ENCODE data around the gene EPSTI1. TPM values are rescaled to one million over a fixed set of nuclear protein-coding genes. Genes with fewer than 3 reads are reported as not detected.

The EPSTI1 gene
- total RNA-seq, 4 donors from 2014 or later: 13.1 to 145 (median 18.7) TPM

DNA sequence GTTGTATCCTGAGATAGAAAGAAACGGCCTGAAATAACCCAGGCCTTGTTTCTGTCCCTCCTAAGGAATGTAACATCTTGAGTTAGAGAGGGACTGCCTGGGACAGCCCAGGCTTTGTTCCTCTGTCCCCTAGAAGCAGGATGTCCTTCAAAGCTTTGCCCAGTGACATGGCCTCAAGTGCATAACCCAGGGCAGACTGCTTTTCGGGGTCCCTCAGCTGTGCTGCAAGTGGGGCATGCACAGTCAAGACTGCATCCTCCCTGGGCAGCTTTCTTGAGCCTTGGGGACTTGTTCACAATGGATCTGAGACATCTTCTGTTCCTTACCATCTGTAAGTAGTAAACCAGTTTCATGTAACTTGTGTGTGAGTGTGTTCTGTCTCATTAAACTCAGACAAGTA, 7.5 kb upstream of the EPSTI1 start:
- no peaks in the 10 kb centered on the region for H3K4me1 ChIP-seq
- no peak for TF ChIP-seq POLR2AphosphoS5 (IDR thresholded peaks at IDR 0.05)
- no peak for TF ChIP-seq POLR2A (IDR thresholded peaks at IDR 0.05)
- TF ChIP-seq EP300 (IDR thresholded peaks at IDR 0.05; ENCODE audit: low read depth): no peak
- TF ChIP-seq, protein P1, sequence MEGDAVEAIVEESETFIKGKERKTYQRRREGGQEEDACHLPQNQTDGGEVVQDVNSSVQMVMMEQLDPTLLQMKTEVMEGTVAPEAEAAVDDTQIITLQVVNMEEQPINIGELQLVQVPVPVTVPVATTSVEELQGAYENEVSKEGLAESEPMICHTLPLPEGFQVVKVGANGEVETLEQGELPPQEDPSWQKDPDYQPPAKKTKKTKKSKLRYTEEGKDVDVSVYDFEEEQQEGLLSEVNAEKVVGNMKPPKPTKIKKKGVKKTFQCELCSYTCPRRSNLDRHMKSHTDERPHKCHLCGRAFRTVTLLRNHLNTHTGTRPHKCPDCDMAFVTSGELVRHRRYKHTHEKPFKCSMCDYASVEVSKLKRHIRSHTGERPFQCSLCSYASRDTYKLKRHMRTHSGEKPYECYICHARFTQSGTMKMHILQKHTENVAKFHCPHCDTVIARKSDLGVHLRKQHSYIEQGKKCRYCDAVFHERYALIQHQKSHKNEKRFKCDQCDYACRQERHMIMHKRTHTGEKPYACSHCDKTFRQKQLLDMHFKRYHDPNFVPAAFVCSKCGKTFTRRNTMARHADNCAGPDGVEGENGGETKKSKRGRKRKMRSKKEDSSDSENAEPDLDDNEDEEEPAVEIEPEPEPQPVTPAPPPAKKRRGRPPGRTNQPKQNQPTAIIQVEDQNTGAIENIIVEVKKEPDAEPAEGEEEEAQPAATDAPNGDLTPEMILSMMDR (IDR thresholded peaks at IDR 0.05): no peak
- H3K4me3 ChIP-seq: no peak overlapping the region
- 20 to 88% methylated on average over 1 to 2 of the region's 2 CpGs for WGBS, 2 donors (ENCODE audit: low coverage in 1 of 2)
- H3K36me3 ChIP-seq: no peaks in the 10 kb centered on the region
- no peak for DNase-seq
- H3K27ac ChIP-seq: no peak overlapping the region
- in situ Hi-C loops (cut with MboI; ENCODE audit: low pct_ligation_motif_present in 1 of 4, low pct_unique_long_range_greater_than_20kb in 1 of 4, low sequenced_read_pairs in 3 of 4): no loop called here
- intact Hi-C loops (cut with DNase I; ENCODE audit: low total_unique reads): no loop called here
- no peaks in the 10 kb centered on the region for H3K9me3 ChIP-seq
- H3K27me3 ChIP-seq: no peaks in the 10 kb centered on the region

DNA sequence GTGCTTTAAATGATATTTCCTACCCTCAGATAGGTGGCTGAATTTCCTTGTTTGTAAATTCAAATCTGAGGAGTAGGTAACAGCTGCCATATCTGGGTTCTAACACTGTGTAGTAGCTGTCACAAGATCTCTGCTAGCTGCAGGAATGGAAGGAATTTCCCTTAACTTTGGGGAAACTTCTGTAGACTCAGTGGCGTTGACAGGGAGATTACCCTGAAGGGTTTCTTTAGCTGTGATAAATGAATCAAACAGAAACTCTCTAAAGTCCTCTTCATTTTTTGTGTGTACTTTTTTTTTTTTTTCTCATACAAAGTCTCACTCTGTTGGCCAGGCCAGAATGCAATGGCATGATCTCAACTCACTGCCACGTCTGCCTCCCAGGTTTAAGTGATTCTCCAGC, 5.3 kb upstream of the EPSTI1 start:
- intact Hi-C loops (cut with DNase I; ENCODE audit: low total_unique reads): no loop called here
- DNase-seq: no peak
- no peak overlapping the region for H3K4me3 ChIP-seq
- no peak overlapping the region for H3K27ac ChIP-seq
- in situ Hi-C loops (cut with MboI; ENCODE audit: low pct_ligation_motif_present in 1 of 4, low pct_unique_long_range_greater_than_20kb in 1 of 4, low sequenced_read_pairs in 3 of 4): no loop called here
- H3K9me3 ChIP-seq: no peaks in the 10 kb centered on the region
- TF ChIP-seq, protein P1 (IDR thresholded peaks at IDR 0.05): no peak
- TF ChIP-seq EP300 (IDR thresholded peaks at IDR 0.05; ENCODE audit: low read depth) (no peak), POLR2AphosphoS5 (IDR thresholded peaks at IDR 0.05) (no peak), POLR2A (IDR thresholded peaks at IDR 0.05) (no peak)
- WGBS, 2 donors (ENCODE audit: low coverage in 1 of 2): 81 to 94% methylated on average over 2 of the region's 2 CpGs
- no peaks in the 10 kb centered on the region for H3K27me3 ChIP-seq
- H3K36me3 ChIP-seq: no peaks in the 10 kb centered on the region
- peaks cover 0 to 7% (median 6%) of the 10 kb centered on the region in 4 donors for H3K4me1 ChIP-seq

DNA sequence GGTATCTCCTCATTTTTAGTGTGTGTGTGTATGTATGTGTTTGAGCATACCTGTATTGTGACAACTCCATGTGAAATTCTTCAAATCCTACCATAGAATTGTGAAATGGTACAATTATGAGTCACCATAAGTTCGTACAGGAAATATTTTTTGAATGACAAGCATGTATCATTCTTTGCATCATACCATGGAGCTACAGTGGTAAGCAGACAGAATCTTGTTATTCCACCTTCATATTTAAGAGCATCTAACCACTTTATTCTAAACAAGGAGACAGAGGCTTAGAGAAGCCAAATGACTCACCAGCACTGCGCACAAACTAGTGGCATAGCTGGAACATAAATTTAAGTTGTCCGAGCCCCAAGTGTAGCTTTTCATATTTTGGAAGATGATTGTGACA, 4.5 kb upstream of the EPSTI1 start:
- TF ChIP-seq POLR2A (IDR thresholded peaks at IDR 0.05) (no peak), EP300 (IDR thresholded peaks at IDR 0.05; ENCODE audit: low read depth) (no peak), POLR2AphosphoS5 (IDR thresholded peaks at IDR 0.05) (no peak)
- TF ChIP-seq, protein P1 (IDR thresholded peaks at IDR 0.05): no peak
- peaks cover 0 to 9% (median 6%) of the 10 kb centered on the region in 4 donors for H3K4me1 ChIP-seq
- intact Hi-C loops (cut with DNase I; ENCODE audit: low total_unique reads) (no loop called here), in situ Hi-C loops (cut with MboI; ENCODE audit: low pct_ligation_motif_present in 1 of 4, low pct_unique_long_range_greater_than_20kb in 1 of 4, low sequenced_read_pairs in 3 of 4) (no loop called here)
- 50 to 76% methylated on average over 1 to 3 of the region's 3 CpGs for WGBS, 2 donors (ENCODE audit: low coverage in 1 of 2)
- no peak overlapping the region for H3K4me3 ChIP-seq
- no peaks in the 10 kb centered on the region for H3K9me3 ChIP-seq
- H3K27me3 ChIP-seq: no peaks in the 10 kb centered on the region
- DNase-seq: no peak
- no peaks in the 10 kb centered on the region for H3K36me3 ChIP-seq
- no peak overlapping the region for H3K27ac ChIP-seq

DNA sequence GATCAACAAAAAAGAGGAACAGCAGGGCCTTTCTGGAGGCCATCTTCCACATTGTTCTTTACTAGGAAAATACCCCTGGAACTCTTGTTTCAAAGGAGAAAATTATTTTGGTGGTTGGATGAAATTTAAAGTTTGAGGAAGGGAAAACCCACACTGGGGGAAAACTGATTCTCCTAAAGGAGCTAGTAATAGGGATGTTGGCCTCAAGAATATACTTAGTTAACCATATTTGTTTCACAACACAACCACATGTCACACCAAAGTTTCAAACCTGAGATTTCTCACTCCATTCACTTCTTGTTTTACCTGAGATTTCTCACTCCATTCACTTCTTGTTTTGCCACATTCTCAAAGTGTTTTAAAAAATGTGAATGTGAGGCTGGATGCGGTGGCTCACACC, 2.8 kb upstream of the EPSTI1 start:
- H3K27me3 ChIP-seq: no peaks in the 10 kb centered on the region
- no peak for TF ChIP-seq POLR2A (IDR thresholded peaks at IDR 0.05)
- no peak for TF ChIP-seq EP300 (IDR thresholded peaks at IDR 0.05; ENCODE audit: low read depth)
- TF ChIP-seq, protein P1 (IDR thresholded peaks at IDR 0.05): no peak
- no peak for TF ChIP-seq POLR2AphosphoS5 (IDR thresholded peaks at IDR 0.05)
- no peak for DNase-seq
- in situ Hi-C loops (cut with MboI; ENCODE audit: low pct_ligation_motif_present in 1 of 4, low pct_unique_long_range_greater_than_20kb in 1 of 4, low sequenced_read_pairs in 3 of 4): no loop called here
- intact Hi-C loops (cut with DNase I; ENCODE audit: low total_unique reads): no loop called here
- 100% methylated on average over 1 of the region's 1 CpG for WGBS, 2 donors (ENCODE audit: low coverage in 1 of 2)
- H3K27ac ChIP-seq: no peak overlapping the region
- H3K36me3 ChIP-seq: no peaks in the 10 kb centered on the region
- peaks cover 11 to 25% (median 21%) of the 10 kb centered on the region in 4 donors for H3K4me1 ChIP-seq
- H3K4me3 ChIP-seq: no peak overlapping the region
- H3K9me3 ChIP-seq: no peaks in the 10 kb centered on the region

All from transverse colon (tissue), 4 donors.